Adipocyte (in vitro differentiated cells): Measurements from ENCODE around the gene PAEP.
A peak's percentile ranks its signal among the peaks of the same experiment; 100 is the strongest.
"Not testable (repeated sequence)": the region's sequence is repeated elsewhere in the genome, so short reads cannot be mapped to it uniquely, and the experiment has no call there.

Experiments used
- DNase-seq: peaks from one replicate; pipeline ENCODE4 v3.0.0-alpha.2; 2015; ENCODE audit warnings: low read depth
- H3K27me3 ChIP-seq: replicated peaks from 2 replicates; pipeline ENCODE4 v1.7.0; 2013; ENCODE audit warnings: mild to moderate bottlenecking, low read length, moderate library complexity; ENCODE audit not compliant: control insufficient read depth, insufficient read depth
- H3K36me3 ChIP-seq: 2 replicates; pipeline ENCODE4 v1.7.0; 2013; ENCODE audit warnings: low read length, mild to moderate bottlenecking, moderate library complexity; ENCODE audit not compliant: control insufficient read depth, insufficient read depth, severe bottlenecking
- H3K4me1 ChIP-seq: 2 replicates; pipeline ENCODE4 v1.7.0; 2013; ENCODE audit warnings: mild to moderate bottlenecking, low read length, moderate library complexity; ENCODE audit not compliant: control insufficient read depth, insufficient read depth
- H3K4me3 ChIP-seq: 2 replicates; pipeline ENCODE4 v1.7.0; 2013; ENCODE audit warnings: mild to moderate bottlenecking, low read length, moderate library complexity
- H3K9ac ChIP-seq: 2 replicates; pipeline ENCODE4 v1.7.0; 2013; ENCODE audit warnings: mild to moderate bottlenecking, low read length, moderate library complexity
- H3K9me3 ChIP-seq: 2 replicates; pipeline ENCODE4 v1.7.0; 2013; ENCODE audit warnings: mild to moderate bottlenecking, low read length, moderate library complexity; ENCODE audit not compliant: control insufficient read depth

Gene PAEP

DNA sequence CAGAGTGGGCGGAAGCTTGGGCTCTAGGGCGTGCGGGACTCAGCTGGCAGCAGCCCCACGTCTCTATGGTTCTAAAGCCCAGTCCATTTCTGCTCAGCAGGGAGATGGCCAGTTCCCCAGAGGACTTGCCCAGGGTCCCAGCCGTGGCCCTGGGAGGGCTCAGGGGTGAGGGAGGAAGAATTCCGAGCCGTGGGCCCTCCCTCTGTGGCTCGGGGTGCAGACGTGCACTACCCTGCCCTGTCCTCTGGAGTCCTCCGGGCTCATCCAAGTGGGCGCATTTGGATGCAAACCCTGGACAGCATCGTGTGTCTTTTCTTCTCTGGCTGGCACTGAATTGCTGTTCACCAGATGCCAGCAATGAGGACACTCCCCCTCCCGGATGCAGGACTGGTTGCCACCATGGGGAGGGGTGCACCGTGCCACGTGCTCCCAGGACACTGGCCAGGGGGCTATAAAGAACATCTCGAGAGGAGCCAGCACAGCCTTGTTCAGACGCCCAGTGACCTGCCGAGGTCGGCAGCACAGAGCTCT lies 15.8 kb upstream of the PAEP start, which contains the start of gene OBP2A:
Gene OBP2A (plus strand): TSS at position 481 of the 531 bp plus-strand sequence. CDS start 55 bp downstream, outside the sequence.
- not testable (repeated sequence) for DNase-seq, H3K9me3 ChIP-seq, H3K4me3 ChIP-seq, H3K4me1 ChIP-seq, H3K9ac ChIP-seq, H3K36me3 ChIP-seq
- H3K27me3 ChIP-seq: peaks cover 11% of the 10 kb centered on the region

- H3K4me3 ChIP-seq, DNase-seq, H3K9me3 ChIP-seq, H3K9ac ChIP-seq, H3K4me1 ChIP-seq, H3K36me3 ChIP-seq: not testable (repeated sequence)
- peaks cover 15% of the 10 kb centered on the region for H3K27me3 ChIP-seq
Observed at GRCh38 chr9:135546792-135547617, 14.6 kb upstream of the PAEP start.

DNA sequence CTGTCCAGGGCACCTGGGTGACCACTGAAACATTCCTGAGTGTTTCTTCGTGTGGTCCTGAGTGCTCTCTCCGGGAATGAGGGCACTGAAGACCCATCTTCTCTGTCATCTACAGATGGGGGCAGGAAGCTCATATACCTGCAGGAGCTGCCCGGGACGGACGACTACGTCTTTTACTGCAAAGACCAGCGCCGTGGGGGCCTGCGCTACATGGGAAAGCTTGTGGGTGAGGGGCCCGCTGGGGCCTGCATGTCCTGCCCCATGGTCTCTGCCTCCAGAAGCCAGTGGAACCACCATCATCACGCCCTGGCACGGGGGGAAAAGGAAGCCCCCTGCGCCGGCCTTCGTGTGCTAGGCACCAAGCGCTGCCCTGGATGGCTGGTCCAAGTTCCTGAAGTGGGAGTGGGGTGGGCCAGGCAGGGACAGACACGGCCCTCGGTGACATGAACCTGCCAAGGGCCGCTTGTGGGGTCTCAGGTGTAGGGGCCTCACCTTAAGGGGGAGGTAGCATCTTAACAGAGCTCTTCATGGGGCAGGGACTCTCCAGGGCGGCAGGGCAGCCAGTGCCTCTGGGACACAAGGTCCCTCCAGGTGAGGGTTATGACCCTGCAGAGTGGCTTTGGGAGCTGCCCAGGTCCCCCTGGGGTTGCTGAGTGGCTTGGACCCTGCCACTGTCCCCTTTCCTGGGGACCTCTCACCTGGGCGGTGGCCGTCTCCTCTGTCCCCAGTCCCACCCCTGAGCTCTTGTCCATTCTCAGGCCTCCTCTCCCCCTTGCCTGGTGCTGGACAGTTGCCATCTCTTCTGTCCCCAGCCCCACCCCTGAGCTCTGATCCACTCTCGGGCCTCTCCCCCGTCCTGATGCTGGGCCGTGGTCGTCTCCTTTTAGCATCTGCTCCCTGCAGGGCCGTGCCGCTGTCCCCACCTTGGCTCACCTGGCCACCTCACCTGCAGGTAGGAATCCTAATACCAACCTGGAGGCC lies 13.5 kb upstream of the PAEP start:
- DNase-seq: no peak
- Histone ChIP-seq H3K9me3 (no peaks in the 10 kb centered on the region), H3K4me1 (no peaks in the 10 kb centered on the region), H3K27me3 (peaks cover 15% of the 10 kb centered on the region), H3K9ac (no peak overlapping the region), H3K36me3 (no peaks in the 10 kb centered on the region), H3K4me3 (no peak overlapping the region)

- H3K9ac ChIP-seq, H3K9me3 ChIP-seq, H3K36me3 ChIP-seq, DNase-seq, H3K4me3 ChIP-seq, H3K4me1 ChIP-seq: not testable (repeated sequence)
- peaks cover 16% of the 10 kb centered on the region for H3K27me3 ChIP-seq
Observed at GRCh38 chr9:135549478-135550343, 11.8 kb upstream of the PAEP start.

DNA sequence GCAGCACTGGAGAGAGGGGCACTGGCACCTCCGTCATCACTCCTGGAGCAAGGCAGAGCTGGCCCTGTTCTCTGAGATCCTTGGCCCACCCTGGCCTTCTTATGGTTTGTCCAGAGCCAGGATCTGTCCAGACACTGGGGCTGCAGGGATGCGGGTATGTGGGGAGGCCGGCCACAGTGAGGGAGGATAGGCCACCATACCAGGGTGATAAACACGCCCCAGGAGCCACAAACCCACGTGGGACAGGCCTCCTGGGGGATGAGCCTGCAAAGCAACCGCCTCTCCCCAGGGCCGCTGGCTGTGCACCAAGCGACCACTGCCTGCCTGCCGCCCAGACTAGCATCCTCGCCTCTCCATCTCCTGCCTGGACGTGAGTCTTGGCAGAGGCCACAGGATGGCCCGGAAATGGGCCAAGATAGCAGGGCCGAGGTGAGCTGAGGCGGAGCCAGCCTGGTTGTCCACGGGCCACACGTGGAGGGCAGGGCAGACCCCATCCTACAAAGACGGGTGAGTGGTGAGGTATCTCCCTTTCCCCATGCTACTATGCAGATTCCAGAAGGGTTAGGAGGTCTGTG lies 11.1 kb upstream of the PAEP start:
- peaks cover 7% of the 10 kb centered on the region for H3K9me3 ChIP-seq
- no peak for DNase-seq
- H3K4me3 ChIP-seq: no peak overlapping the region
- H3K36me3 ChIP-seq: no peaks in the 10 kb centered on the region
- peaks cover 21% of the 10 kb centered on the region for H3K27me3 ChIP-seq
- no peak overlapping the region for H3K9ac ChIP-seq
- H3K4me1 ChIP-seq: no peaks in the 10 kb centered on the region

- peaks cover 21% of the 10 kb centered on the region for H3K27me3 ChIP-seq
- no peaks in the 10 kb centered on the region for H3K4me1 ChIP-seq
- peaks cover 7% of the 10 kb centered on the region for H3K9me3 ChIP-seq
- H3K9ac ChIP-seq: no peak overlapping the region
- no peak overlapping the region for H3K4me3 ChIP-seq
- H3K36me3 ChIP-seq: no peaks in the 10 kb centered on the region
- DNase-seq: no peak
Observed at GRCh38 chr9:135551031-135551430, 10.5 kb upstream of the PAEP start.

- Histone ChIP-seq H3K9me3 (peaks cover 7% of the 10 kb centered on the region), H3K4me3 (no peak overlapping the region), H3K27me3 (peaks cover 21% of the 10 kb centered on the region), H3K9ac (no peak overlapping the region), H3K36me3 (no peaks in the 10 kb centered on the region), H3K4me1 (no peaks in the 10 kb centered on the region)
- no peak for DNase-seq
Observed at GRCh38 chr9:135551456-135551855, 10.1 kb upstream of the PAEP start.

- Histone ChIP-seq H3K9me3 (peaks cover 7% of the 10 kb centered on the region), H3K9ac (no peak overlapping the region), H3K4me1 (no peaks in the 10 kb centered on the region), H3K27me3 (peaks cover 21% of the 10 kb centered on the region), H3K36me3 (no peaks in the 10 kb centered on the region), H3K4me3 (no peak overlapping the region)
- DNase-seq: no peak
Observed at GRCh38 chr9:135552021-135552697, 9.4 kb upstream of the PAEP start.

GRCh38 chr9:135552698-135553171 lies 8.8 kb upstream of the PAEP start:
- Histone ChIP-seq H3K9ac (no peak overlapping the region), H3K36me3 (no peaks in the 10 kb centered on the region), H3K4me1 (no peaks in the 10 kb centered on the region), H3K9me3 (peaks cover 7% of the 10 kb centered on the region), H3K27me3 (peaks cover 21% of the 10 kb centered on the region), H3K4me3 (no peak overlapping the region)
- DNase-seq: no peak

DNA sequence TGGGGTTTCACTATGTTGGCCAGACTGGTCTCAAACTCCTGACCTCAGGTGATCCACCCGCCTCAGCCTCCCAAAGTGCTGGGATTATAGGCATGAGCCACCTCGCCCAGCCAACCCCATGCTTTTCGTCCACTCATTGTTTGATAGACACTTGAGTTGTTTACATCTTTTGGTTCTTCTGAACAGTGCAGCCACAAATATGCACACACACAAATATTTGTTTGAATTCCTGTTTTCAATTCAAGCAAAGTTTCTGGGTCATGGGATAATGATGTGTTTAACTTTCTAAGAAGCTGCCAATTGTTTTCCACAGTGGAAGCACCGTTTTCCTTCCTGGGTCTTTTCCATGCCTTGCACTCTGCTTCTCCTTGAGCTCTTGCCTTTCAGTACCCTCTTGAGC lies 6.8 kb upstream of the PAEP start:
- Histone ChIP-seq H3K36me3 (no peaks in the 10 kb centered on the region), H3K27me3 (peaks cover 30% of the 10 kb centered on the region), H3K4me3 (no peak overlapping the region), H3K9me3 (peaks cover 7% of the 10 kb centered on the region), H3K4me1 (no peaks in the 10 kb centered on the region), H3K9ac (no peak overlapping the region)
- DNase-seq: peak; percentile 24
